Type B pancreatic cell (in vitro differentiated cells): Measurements from ENCODE around the gene VENTX. TPM values are rescaled to one million over a fixed set of nuclear protein-coding genes. Genes with fewer than 3 reads are reported as not detected.
A peak's percentile ranks its signal among the peaks of the same experiment; 100 is the strongest.

Source experiments
- DNase-seq: peaks from one replicate; pipeline ENCODE4 v3.0.0; 2021; ENCODE audit warnings: mixed read lengths; ENCODE audit not compliant: unreplicated experiment; ENCODE audit errors: extremely low spot score
- H3K27ac Mint-ChIP-seq: 2 replicates; pipeline ENCODE4 v1.8.0; 2021; ENCODE audit warnings: mild to moderate bottlenecking, mixed read lengths
- H3K27me3 Mint-ChIP-seq: 2 replicates; pipeline ENCODE4 v1.8.0; 2021; ENCODE audit warnings: mixed read lengths
- H3K36me3 Mint-ChIP-seq: 2 replicates; pipeline ENCODE4 v1.8.0; 2021; ENCODE audit warnings: mixed read lengths
- H3K4me1 Mint-ChIP-seq: one replicate; pipeline ENCODE4 v1.8.0; 2021; ENCODE audit warnings: mixed read lengths; ENCODE audit not compliant: unreplicated experiment
- H3K4me3 Mint-ChIP-seq: 2 replicates; pipeline ENCODE4 v1.8.0; 2021; ENCODE audit warnings: mild to moderate bottlenecking, mixed read lengths
- H3K9me3 Mint-ChIP-seq: 2 replicates; pipeline ENCODE4 v1.8.0; 2021; ENCODE audit warnings: mixed read lengths
- CTCF ChIP-seq: fragments of 200-600 bp; sonication (generic); conservative IDR thresholded peaks from 2 replicates; pipeline ENCODE4 v1.5.0; 2021; ENCODE audit warnings: antibody characterized with exemption, mild to moderate bottlenecking
- total RNA-seq: library from RNA; stranded (reverse); gene quantifications from 2 replicates; pipeline ENCODE4 v1.2.1, GENCODE V29; 2021; ENCODE audit warnings: low replicate concordance

VENTX gene
- total RNA-seq, 1 donor from 2014 or later = not detected

- Mint-ChIP-seq H3K9me3 (no peaks in the 10 kb centered on the region), H3K4me3 (peak overlapping the region; percentile 84), H3K36me3 (no peaks in the 10 kb centered on the region), H3K4me1 (peaks cover 8% of the 10 kb centered on the region), H3K27me3 (peaks cover 3% of the 10 kb centered on the region), H3K27ac (peak overlapping the region; percentile 98)
- DNase-seq = no peak
- TF ChIP-seq CTCF = no peak
Measured at GRCh38 chr10:133278577-133279265, 41.1 kb downstream of the VENTX start.

GRCh38 chr10:133279326-133280226 lies 41.9 kb downstream of the VENTX start:
- TF ChIP-seq CTCF = no peak
- H3K27me3 Mint-ChIP-seq = peaks cover 3% of the 10 kb centered on the region
- peaks cover under 1% of the 10 kb centered on the region for H3K36me3 Mint-ChIP-seq
- no peak for DNase-seq
- peak overlapping the region; percentile 55 for H3K27ac Mint-ChIP-seq
- no peaks in the 10 kb centered on the region for H3K9me3 Mint-ChIP-seq
- H3K4me1 Mint-ChIP-seq = peaks cover 8% of the 10 kb centered on the region
- H3K4me3 Mint-ChIP-seq = no peak overlapping the region

GRCh38 chr10:133280391-133281059 lies 42.9 kb downstream of the VENTX start:
- peaks cover 8% of the 10 kb centered on the region for H3K4me1 Mint-ChIP-seq
- H3K9me3 Mint-ChIP-seq = no peaks in the 10 kb centered on the region
- H3K27ac Mint-ChIP-seq = no peak overlapping the region
- no peak for TF ChIP-seq CTCF
- no peak for DNase-seq
- H3K36me3 Mint-ChIP-seq = peaks cover 6% of the 10 kb centered on the region
- peaks cover 3% of the 10 kb centered on the region for H3K27me3 Mint-ChIP-seq
- H3K4me3 Mint-ChIP-seq = no peak overlapping the region

GRCh38 chr10:133281084-133281483 lies 43.4 kb downstream of the VENTX start:
- no peak overlapping the region for H3K4me3 Mint-ChIP-seq
- peaks cover 8% of the 10 kb centered on the region for H3K4me1 Mint-ChIP-seq
- peaks cover 12% of the 10 kb centered on the region for H3K36me3 Mint-ChIP-seq
- H3K27me3 Mint-ChIP-seq = peaks cover under 1% of the 10 kb centered on the region
- no peak for DNase-seq
- H3K27ac Mint-ChIP-seq = no peak overlapping the region
- no peaks in the 10 kb centered on the region for H3K9me3 Mint-ChIP-seq
- no peak for TF ChIP-seq CTCF

GRCh38 chr10:133281628-133282372 lies 44.1 kb downstream of the VENTX start:
- Mint-ChIP-seq H3K4me3 (no peak overlapping the region), H3K9me3 (no peaks in the 10 kb centered on the region), H3K27me3 (no peaks in the 10 kb centered on the region), H3K4me1 (peaks cover 8% of the 10 kb centered on the region), H3K27ac (no peak overlapping the region), H3K36me3 (peaks cover 17% of the 10 kb centered on the region)
- DNase-seq = no peak
- no peak for TF ChIP-seq CTCF
